Dedifferentiated amniotic fluid mesenchymal stem cell (primary cell): ENCODE results near the gene STARD7.
"Not testable (repeated sequence)": the region's sequence is repeated elsewhere in the genome, so short reads cannot be mapped to it uniquely, and the experiment has no call there.

Experiments used
- DNase-seq: peaks from one replicate; pipeline ENCODE4 v3.0.0-alpha.2; 2016; ENCODE audit errors: extremely low spot score

Gene STARD7

DNA sequence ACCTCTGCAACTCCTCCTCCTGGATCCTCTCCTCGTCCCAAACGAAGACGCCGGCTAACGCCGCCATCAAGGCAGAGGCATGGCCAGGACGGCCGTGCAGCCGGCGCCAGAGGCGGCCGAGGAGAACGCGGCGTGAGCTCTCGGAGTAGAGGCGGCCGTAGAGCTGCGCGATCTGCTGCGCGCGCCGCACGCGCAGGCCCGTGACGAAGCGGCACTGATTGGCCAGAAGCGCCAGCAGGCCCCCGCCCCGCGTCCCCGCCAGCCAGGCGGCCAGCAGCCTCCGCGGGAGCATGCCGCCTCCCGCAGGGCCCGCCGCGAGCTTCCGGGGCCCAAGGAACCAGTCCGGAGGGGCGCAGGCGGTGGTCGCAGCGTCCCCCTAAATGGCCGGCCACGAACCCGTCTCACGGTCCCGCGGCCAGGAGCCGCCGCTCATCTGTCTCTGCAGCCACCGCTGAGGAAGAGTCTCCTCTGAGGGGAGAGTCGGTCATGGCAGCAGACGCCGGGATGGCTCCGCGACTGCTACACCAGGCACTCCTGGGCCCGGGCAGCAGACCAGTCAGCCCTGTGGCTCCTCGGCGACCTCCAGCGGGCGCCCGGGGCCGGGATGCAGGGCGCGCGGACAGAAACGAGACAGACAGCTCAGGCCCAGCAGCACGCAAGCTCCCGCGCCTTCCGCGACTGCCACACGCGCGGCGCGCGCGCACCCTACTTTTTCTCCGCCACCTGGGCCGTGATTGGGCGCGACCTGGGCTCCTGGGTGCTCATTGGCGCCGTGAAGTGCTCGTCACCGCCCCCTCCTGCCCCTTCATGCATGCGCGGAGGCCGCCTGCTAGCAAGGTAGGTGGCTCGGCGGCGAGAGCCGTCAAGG, at the start of gene STARD7:
STARD7 (minus strand) TSS at position 685 of the 868 bp plus-strand sequence; CDS start at position 292, 393 bp downstream.
- peak; percentile 90 for DNase-seq

DNA sequence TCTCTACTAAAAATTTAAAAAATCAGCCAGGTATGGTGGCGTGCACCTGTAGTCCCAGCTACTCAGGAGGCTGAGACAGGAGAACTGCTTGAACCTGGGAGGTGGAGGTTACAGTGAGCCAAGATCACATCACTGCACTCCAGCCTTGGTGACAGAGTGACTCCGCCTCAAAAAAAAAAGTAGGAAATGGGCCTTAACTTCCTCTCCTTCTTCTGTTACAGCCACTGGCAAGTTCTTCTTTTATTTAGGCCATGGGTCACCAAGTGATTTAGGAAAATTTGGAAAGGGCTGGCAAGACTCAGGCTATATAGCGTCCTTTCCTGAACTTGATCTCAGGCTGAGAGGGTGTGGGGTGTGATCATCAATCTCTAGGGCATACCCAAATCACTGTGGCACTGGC, 49.1 kb upstream of the STARD7 start:
- DNase-seq, result not testable (repeated sequence)

- no peak for DNase-seq
Measured at GRCh38 chr2:96256611-96257113, 48.0 kb upstream of the STARD7 start.

GRCh38 chr2:96254571-96254970, 45.9 kb upstream of the STARD7 start:
- no peak for DNase-seq

GRCh38 chr2:96253006-96253405, 44.4 kb upstream of the STARD7 start:
- DNase-seq, result no peak

DNA sequence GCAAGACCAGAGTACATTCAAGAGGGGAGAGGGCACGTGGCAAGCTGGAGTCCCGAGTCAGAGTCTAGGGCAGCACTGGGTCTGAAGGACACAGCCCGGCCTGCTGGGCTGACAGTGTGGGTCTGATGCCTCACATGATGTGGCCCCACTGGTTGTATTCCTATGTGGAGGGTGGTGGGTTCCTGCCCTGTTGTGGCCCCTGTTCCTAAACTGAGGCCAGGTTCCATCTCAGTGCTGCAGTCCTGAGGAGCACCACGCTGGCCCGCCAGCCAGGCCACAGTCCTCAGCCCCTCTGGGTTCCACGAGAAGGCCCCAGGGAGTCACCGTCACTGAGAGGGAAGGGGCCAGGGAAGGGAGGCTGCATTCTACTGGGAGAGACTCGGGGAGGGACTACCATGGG, 43.9 kb upstream of the STARD7 start:
- no peak for DNase-seq

DNA sequence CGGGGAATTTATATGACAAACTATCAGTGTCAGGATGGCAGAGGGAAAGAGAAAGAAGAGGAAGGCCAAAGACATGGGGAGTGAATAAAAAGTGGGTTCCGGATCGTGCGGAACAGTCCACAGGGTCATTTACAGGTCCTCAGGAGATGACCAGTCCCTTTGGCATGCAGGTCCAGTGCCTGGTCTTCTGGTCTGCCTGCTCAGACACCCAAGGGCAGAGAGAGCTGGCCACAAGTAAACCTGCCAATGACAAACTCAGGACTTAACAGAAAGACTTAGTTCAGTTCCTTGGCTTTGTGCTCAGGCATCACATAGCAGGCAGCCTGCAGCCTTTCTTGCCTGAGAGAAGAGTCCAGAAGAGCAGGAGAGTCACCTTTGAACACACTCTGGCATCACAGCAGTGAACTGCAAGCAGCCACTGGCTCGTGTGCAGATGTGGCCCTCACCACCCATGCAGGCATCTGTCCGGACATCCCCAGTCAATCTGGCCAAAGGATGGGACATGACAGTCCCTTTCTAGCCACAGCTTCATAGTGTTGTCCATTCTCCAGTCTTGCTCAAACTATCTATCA, 43.2 kb upstream of the STARD7 start:
- peak; percentile 72 for DNase-seq

- DNase-seq, result no peak
Measured at GRCh38 chr2:96250188-96250587, 41.6 kb upstream of the STARD7 start.

- DNase-seq, result peak; percentile 60
Measured at GRCh38 chr2:96249654-96250053, 41.0 kb upstream of the STARD7 start.

GRCh38 chr2:96248624-96249023, 40.0 kb upstream of the STARD7 start:
- no peak for DNase-seq

DNA sequence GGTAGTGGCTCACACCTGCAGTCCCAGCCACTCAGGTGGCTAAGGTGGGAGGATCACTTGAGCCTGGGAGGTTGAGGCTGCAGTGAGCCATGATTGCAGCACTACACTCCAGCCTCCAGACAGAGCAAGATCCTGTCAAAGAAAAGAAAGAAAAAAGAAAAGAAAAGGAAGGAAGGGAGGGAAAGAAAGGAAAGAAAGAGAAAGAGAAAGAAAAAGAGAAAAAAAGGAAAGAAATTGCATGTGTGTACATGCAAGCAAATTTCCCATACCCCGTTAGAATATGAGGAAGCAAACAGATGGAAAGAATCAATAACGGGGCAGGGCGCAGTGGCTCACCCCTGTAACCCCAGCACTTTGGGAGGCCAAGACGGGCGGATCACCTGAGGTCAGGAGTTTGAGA, 39.3 kb upstream of the STARD7 start:
- DNase-seq, result no peak

- DNase-seq, result no peak
Measured at GRCh38 chr2:96247009-96247408, 38.4 kb upstream of the STARD7 start.

DNA sequence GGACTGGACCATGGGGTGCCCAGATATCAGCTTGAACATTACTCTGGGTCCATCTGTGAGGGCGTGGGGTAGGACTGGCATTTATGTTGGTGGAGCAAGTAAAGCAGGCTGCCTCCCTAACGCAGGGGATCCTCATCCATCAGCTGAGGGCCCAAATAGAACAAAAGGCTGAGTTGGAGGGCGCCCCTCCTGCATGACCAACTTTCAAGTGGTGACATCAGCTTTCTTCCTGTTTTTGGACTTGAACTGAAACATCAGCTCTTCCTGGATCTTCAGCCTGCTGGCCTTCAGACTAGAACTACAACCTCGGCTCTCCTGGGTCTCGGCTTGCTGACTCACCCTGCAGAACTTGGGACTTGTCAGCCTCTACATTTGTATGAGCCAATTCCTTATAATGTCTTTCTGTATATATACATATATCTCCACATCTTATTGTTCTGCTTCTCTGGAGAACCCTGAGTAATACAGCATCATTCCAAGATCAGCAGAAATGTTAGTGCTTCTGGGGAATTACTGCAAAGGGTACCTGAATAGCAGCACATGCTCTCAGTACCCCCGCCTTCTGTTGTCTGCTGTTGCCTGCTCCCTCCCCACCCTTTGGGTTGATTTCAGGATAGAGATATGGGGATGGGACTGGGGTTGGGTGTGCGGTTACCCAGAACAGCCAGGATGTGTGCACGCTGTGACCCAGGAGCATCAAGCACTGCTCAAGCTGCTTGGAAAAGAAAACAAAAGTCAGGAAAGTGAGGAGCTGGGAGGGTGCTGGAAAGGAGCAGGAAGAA, 37.2 kb upstream of the STARD7 start:
- no peak for DNase-seq

DNA sequence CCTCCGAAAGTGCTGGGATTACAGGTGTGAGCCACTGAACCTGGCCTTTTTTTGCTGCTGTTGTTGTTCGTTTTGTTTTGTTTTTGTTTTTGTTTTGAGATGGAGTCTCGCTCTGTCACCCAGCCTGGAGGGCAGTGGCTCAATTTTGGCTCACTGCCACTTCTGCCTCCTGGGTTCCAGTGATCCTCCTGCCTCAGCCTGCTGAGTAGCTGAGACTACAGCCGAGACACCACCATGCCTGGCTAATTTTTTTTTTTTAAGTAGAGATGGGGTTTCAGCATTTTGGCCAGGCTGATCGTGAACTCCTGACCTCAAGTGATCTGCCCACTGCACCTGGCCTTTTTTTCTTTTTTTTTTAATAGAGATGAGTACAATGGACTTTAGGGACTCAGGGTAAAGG, 35.2 kb upstream of the STARD7 start:
- no peak for DNase-seq

DNA sequence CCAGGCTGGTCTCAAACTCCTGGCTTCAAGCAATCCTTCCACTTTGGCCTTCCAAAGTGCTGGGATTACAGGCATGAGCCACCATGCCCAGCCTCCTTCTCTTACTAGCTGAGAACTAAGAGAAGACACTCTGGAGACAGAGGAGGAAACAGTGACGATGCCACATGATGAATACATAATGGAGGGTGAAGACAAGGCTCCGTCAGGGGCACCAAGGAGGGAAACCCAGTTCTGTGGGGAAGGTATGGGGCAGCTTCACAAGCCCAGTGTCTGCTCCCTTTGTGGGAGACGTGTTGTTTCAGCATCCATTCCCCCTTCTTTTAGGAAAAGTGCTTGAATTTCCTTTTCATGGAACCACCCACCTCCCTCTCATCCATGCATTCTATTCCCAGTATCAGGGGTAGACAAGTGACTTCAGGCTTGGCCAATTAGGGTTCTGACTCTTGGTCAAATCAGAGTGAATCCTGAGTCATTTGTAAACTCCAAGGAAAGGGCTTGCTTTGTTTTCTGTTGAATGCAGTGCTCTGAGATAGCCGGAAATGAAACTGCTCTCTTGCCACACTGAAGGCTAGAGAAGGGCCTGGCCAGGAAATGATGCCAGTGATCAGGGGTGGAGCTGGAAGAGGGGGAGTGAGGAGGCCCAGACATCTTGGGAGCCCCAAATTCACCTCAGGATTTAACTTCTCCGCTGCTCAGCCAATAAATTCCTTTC, 33.4 kb upstream of the STARD7 start:
- DNase-seq, result peak; percentile 56

DNA sequence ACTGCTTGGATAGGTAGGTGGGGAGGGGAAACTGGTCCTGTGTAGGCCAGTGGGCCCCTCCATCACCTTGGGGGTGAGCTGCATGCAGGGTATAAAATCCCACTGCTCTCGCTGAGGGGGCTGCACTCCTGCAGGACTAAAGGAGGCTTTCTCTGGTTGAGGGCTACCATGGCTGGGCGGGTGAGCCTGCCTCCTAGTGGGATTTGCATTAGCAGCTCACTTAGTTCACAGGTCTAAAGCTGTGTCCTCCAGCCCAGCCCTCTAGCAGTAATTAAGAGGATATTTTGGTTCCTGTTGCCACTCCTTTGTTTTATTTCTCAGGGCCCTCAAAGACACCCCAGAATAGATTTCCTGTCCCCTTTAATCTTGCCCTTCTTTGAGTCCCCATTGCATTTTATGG, 32.6 kb upstream of the STARD7 start:
- no peak for DNase-seq

DNA sequence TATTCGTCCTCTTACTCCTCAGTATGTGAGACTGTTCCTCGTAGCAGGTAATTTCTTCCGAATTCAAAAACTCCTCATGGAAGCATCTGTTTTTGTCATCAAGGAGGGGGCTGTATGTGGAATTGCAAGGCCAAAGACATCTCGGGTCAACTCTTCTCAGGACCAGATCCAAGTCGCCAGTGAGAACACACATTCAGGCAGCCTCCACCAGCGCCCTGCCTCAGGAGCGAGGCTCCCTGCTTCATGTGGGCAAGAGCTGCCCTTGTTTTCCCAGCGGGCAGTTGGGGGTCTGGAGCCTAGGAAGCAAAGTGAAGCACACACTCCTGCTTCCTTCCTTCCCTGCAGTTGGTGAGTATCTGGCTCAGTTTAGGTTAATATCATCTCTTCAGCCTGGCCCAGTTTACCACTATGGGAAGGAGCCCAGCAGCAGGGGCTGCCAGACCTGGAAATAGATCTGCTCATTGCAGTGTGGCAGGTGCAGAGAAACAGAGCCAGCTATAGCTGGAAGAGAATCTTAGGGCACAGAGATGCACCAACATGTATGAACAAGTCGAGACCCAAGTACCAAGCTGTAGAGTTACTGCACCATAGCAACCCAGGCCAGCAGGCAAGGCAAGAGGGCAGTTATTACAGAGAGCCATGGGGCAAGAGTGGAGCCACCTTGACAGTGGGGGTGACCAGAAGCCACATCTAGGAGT, 31.9 kb upstream of the STARD7 start:
- no peak for DNase-seq

GRCh38 chr2:96239745-96240264, 31.2 kb upstream of the STARD7 start:
- no peak for DNase-seq

GRCh38 chr2:96239091-96239490, 30.5 kb upstream of the STARD7 start:
- DNase-seq, result no peak

DNA sequence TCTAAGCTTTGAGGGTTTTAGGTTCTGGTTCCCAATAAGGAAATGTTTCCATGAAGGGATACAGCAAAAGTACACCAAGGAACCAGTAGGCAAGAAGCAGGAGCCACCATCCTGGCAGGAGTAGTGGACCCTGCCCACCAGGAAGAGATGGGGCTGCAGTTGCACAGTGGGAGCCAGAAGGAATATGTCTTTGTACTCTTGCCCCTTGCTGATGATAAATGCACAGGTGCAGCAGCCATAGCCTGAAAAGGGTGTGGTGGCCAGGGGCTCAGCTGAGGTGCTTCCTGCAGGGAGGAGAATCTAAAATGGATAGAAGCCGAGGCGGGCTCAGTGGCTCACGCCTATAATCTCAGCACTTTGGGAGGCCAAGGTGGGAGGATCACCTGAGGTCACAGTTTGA, 29.6 kb upstream of the STARD7 start:
- DNase-seq, result no peak

GRCh38 chr2:96236882-96237281, 28.3 kb upstream of the STARD7 start:
- DNase-seq, result no peak
